ENCODE results near the gene LGALS3BP.

LGALS3BP gene

DNA sequence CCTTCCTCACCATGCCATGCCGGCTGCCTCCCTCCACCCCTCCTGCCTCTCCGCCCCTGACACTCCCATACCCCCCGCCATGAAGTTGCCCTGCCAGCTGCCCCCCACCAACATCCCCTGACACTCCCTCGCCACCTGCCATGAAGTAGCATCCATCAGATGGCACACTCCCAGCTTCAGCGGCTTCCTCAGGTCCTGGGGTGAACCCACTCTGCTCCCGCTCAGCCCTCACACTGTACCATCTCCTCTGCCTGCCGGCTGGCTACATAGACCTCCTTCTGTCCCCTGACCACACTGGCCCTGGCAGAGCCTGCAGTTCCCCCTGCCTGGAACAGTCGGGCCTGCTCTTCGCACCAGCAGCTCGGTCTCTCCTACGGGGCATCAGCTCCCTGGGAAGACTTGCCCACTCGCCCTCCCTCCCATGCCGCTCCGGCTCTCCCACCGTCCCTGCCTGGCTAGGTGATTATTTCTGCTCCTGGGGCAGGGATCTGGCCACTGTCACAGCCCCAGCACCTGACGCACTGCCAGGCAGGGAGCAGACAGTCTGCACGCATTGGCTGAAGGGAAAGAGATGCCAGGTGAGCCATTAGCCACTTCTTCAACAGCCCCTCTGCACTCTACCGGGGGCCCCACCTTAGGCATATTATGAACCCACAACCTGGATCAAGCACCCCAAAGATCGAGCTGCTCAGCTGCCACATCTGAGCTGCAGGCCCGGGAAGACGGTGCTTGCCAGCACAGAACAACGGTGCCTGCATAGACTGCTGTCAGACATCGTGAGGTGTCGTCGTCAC, 20.9 kb upstream of the LGALS3BP start:
- Histone ChIP-seq H3K27ac (peak overlapping the region in 1 of 2 donors; percentile 15), H3K4me3 (no peak overlapping the region)
- DNase-seq (ENCODE audit: low spot score), result peak; percentile 63
- TF ChIP-seq, protein P1, sequence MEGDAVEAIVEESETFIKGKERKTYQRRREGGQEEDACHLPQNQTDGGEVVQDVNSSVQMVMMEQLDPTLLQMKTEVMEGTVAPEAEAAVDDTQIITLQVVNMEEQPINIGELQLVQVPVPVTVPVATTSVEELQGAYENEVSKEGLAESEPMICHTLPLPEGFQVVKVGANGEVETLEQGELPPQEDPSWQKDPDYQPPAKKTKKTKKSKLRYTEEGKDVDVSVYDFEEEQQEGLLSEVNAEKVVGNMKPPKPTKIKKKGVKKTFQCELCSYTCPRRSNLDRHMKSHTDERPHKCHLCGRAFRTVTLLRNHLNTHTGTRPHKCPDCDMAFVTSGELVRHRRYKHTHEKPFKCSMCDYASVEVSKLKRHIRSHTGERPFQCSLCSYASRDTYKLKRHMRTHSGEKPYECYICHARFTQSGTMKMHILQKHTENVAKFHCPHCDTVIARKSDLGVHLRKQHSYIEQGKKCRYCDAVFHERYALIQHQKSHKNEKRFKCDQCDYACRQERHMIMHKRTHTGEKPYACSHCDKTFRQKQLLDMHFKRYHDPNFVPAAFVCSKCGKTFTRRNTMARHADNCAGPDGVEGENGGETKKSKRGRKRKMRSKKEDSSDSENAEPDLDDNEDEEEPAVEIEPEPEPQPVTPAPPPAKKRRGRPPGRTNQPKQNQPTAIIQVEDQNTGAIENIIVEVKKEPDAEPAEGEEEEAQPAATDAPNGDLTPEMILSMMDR (IDR thresholded peaks at IDR 0.05), result no peak

DNA sequence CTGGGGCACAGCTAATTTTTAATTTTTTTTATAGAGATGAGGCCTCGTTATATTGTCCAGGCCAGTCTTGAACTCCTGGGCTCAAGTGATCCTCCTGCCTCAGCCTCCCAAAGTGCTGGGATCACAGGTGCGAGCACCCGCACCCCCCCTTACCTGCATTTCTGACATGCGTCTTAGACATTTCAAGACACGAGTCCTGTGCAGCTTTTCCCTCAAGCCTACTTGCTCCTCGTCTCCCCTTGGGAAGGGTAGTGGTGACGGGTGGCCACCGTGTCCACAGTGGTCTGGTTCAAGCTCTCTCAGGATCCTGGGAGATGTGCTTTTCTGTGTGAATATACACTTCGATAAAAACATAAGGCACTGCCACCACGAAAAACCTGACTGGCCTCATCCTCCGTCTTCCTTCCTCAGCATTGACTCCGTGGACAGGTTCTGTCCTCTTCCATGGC, 20.2 kb upstream of the LGALS3BP start:
- Histone ChIP-seq H3K4me3 (no peak overlapping the region), H3K27ac (no peak overlapping the region)
- no peak for DNase-seq (ENCODE audit: low spot score)
- TF ChIP-seq, protein P1 (IDR thresholded peaks at IDR 0.05), result no peak

DNA sequence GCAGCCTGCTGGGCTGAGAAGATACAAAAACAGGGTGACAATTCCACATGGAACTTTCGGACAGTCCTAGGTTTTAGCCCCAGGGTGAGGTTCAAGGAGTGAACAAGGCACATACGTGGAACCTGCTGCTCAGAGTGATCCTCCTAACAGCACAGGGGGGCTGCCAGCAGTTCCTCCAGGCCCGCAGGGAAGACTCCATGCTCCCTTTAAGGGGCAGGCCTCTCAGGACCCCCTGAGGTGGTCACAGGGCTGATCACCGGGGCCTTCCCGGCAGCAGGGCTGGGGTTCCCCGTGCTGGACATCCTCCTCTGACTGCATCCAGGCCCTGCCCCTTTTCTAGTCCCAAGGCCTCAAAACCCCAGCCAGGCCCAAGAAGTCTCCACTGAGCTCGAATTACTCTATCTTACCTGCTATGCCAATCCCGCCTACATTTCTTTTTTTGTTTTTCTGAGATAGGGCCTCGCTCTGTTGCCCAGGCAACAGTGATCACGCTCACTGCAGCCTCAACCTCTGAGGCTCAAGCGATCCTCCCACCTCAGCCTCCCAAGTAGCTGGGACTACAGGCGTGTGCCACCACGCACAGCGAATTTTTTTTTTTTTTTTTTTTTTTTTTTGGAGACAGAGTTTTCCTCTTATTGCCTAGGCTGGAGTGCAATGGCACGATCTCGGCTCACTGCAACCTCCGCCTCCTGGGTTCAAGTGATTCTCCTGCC, 19.5 kb upstream of the LGALS3BP start:
- DNase-seq (ENCODE audit: low spot score), result peak; percentile 72
- Histone ChIP-seq H3K4me3 (peak overlapping the region; percentile 7), H3K27ac (peak overlapping the region; percentile 63 to 82)
- TF ChIP-seq, protein P1 (IDR thresholded peaks at IDR 0.05), result no peak

DNA sequence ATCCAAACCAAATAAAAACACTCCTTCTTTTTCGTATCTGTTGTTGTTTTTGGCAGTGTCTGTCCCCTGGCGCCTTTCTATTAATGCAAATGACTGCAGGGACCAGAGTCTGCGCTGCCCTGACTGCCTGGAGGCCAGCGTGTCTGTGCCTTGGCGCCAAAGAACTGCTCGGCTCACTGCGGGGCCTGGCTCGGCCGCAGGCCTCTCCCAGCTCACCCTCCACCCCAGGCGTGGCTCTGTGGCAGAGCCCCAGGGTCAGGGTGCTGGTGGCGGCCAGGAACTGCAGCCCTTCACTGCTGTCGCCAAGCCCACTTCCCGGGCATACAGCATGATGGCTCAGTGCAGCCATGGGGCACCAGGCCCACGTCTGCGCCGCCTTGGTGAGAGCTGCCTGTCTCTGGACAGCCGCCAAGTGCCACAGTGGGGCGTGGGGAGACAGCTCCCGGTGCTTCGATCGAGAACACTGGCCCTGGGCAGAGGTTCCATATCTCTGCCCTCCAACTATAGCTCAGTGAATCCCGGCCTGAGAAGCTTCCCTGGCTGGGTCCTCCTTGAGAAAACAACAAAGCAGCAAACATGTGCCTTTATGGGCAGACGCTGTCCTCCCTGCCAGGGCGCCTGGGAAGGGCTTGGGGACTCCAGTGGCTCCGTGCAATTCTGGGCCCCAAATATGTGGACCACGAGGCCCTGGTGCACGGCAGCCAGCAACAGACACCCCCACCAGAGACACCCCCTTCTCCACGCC, 18.8 kb upstream of the LGALS3BP start:
- DNase-seq (ENCODE audit: low spot score), result peak; percentile 88
- Histone ChIP-seq H3K4me3 (peak overlapping the region; percentile 7), H3K27ac (peak overlapping the region; percentile 63 to 82)
- TF ChIP-seq, protein P1 (IDR thresholded peaks at IDR 0.05), result no peak

DNA sequence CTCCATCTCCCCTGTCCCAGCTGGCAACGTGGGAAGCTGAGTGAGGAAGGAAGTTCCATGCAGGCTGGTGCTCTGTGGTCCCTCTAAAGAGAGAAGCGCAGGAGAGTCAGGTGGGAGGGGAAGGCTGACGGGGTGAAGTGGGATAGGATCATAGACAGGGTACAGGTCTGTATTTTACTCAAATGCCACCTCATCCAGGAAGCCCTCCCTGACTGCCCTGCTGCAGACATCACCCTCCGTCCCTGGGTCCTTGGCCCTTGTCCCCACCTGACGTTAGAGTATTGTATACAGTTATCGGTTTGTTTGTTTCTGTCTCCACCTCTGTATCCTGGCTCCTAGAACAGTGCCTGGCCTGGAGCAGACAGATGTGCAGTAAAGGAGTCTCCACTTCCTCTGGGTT, 18.2 kb upstream of the LGALS3BP start:
- peak; percentile 72 for DNase-seq (ENCODE audit: low spot score)
- Histone ChIP-seq H3K4me3 (peak overlapping the region; percentile 7), H3K27ac (peak overlapping the region; percentile 63 to 82)
- TF ChIP-seq, protein P1 (IDR thresholded peaks at IDR 0.05), result no peak

DNA sequence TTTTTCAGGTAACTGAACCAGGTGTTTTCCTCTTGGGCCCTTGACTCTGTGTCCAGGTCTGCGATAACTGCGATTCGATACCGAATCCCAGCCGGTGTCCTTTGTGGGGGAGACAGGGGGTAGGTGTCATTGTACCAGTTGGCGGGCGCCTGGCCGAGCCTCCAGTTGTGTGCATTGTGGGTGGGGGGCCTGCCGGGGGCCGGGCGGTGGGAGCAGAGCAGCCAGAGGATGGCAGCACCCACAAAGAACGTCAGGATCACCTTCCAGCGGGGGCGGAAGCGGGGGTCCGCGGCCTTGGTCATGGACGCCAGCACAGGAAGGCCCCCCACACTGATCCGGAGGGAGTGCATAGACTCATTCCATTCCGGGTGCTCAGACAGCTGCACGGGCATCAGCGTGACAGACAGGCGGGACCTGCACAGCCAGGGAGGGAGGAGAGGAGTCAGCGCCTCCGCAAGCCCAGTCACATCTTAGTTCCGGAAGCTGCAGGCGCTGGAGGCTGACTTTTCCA, 17.6 kb upstream of the LGALS3BP start:
- DNase-seq (ENCODE audit: low spot score), result peak; percentile 66
- H3K27ac ChIP-seq, result peak overlapping the region in 1 of 2 donors; percentile 82
- H3K4me3 ChIP-seq, result no peak overlapping the region
- TF ChIP-seq, protein P1 (IDR thresholded peaks at IDR 0.05), result no peak
